Fibroblast of lung (primary cell): ENCODE measurements around the gene PCSK5. TPM values are rescaled to one million over a fixed set of nuclear protein-coding genes. Genes with fewer than 3 reads are reported as not detected.

Experiments
- DNase-seq, 2 donors: peaks; one replicate each; pipeline versions ENCODE4 v3.0.0 to v3.0.0-alpha.2; 2010; ENCODE audit warnings: low read depth in 2 of 2
- H2AFZ ChIP-seq: 2 replicates; pipeline ENCODE4 v1.5.1; 2012; ENCODE audit warnings: low read length, control low read depth, inconsistent platforms
- H3K27ac ChIP-seq: 2 replicates; pipeline ENCODE4 v1.5.1; 2011; ENCODE audit warnings: low read length, control low read depth; ENCODE audit not compliant: insufficient read depth
- H3K27me3 ChIP-seq: 2 replicates; pipeline ENCODE4 v1.5.1; 2011; ENCODE audit warnings: mild to moderate bottlenecking, low read length; ENCODE audit not compliant: control insufficient read depth, insufficient read depth
- H3K36me3 ChIP-seq: 2 replicates; pipeline ENCODE4 v1.5.1; 2011; ENCODE audit warnings: low read length; ENCODE audit not compliant: control insufficient read depth, insufficient read depth
- H3K4me1 ChIP-seq: 2 replicates; pipeline ENCODE4 v1.5.1; 2011; ENCODE audit warnings: low read length; ENCODE audit not compliant: control insufficient read depth, insufficient read depth; ENCODE audit errors: extremely low read depth
- H3K4me2 ChIP-seq: 2 replicates; pipeline ENCODE4 v1.5.1; 2011; ENCODE audit warnings: low read length, control low read depth; ENCODE audit not compliant: insufficient read depth; ENCODE audit errors: extremely low read depth
- H3K4me3 ChIP-seq, 4 experiments: fragments of 200-600 bp in 1 of 4; sonication (generic) in 1 of 4; replicated peaks in 1 of 4; 2 replicates each; pipeline ENCODE4 v1.5.1; 2011 to 2016; ENCODE audit warnings: low read length in 4 of 4, low read depth in 3 of 4, mild to moderate bottlenecking in 3 of 4, control low read depth in 2 of 4, inconsistent platforms in 1 of 4, mixed read lengths in 1 of 4; ENCODE audit not compliant: insufficient read depth in 1 of 4; ENCODE audit errors: control extremely low read depth in 1 of 4
- H3K79me2 ChIP-seq: 2 replicates; pipeline ENCODE4 v1.5.1; 2012; ENCODE audit warnings: mild to moderate bottlenecking, low read length, inconsistent platforms; ENCODE audit not compliant: control insufficient read depth, insufficient read depth
- H3K9ac ChIP-seq: 2 replicates; pipeline ENCODE4 v1.5.1; 2011; ENCODE audit warnings: mild to moderate bottlenecking, low read length, control low read depth; ENCODE audit not compliant: insufficient read depth
- H3K9me3 ChIP-seq: 2 replicates; pipeline ENCODE4 v1.5.1; 2012; ENCODE audit warnings: low read depth, low read length; ENCODE audit not compliant: control insufficient read depth, insufficient read depth
- H4K20me1 ChIP-seq: 2 replicates; pipeline ENCODE4 v1.5.1; 2011; ENCODE audit warnings: low read length; ENCODE audit not compliant: control insufficient read depth, insufficient read depth; ENCODE audit errors: extremely low read depth
- EZH2 ChIP-seq: IDR thresholded peaks from 2 replicates; pipeline ENCODE4 v1.5.1; 2012; ENCODE audit warnings: low read length, control low read depth, mild to moderate bottlenecking; ENCODE audit errors: missing control alignments
- polyA plus RNA-seq, 2 donors: library from polyadenylated mRNA; depleted of rRNA in 1 of 2; stranded (reverse) in 1 of 2; unstranded in 1 of 2; fragments of >200 nt; gene quantifications; 2 replicates each; pipeline ENCODE4 v1.2.1, GENCODE V29; 2011 to 2012; ENCODE audit warnings: missing spikeins in 1 of 2
- total RNA-seq: library from RNA; depleted of rRNA; stranded (reverse); fragments of >200 nt; gene quantifications from 2 replicates; pipeline ENCODE4 v1.2.1, GENCODE V29; 2014
- TF ChIP-seq, protein P1 (sequence below), 2 donors: IDR thresholded peaks in 1 of 2; conservative IDR thresholded peaks in 1 of 2; 1 replicate in 1 of 2; 2 replicates in 1 of 2; pipeline ENCODE4 v1.5.1; 2011 to 2012; ENCODE audit warnings: low read length in 2 of 2, control low read depth in 1 of 2, inconsistent platforms in 1 of 2, low read depth in 1 of 2, mild to moderate bottlenecking in 1 of 2

PCSK5 gene
- total and polyA plus RNA-seq, 2 donors (not counting 1 experiment from before 2014, with no cell fraction given), result 3.1 to 4.8 TPM

DNA sequence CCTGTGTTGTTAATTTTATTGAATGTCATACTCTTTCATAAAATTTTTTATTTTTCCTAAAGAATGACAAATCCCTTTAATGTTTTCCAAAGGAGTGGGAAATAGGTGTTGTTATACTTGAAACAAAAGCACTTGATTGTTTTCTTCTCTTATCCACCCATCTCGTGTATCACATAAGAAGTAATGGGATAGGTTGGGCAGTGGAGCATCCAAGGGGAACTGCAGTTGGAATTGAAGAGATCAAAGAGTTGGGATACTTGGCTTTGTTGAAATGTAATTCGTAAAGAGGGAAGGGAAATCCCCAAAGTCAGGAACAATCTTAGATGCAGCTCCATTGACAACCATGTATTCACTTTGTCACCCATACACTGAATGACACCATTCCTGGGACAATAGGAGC is 148.0 kb downstream of the PCSK5 start:
- Histone ChIP-seq H3K79me2 (no peaks in the 10 kb centered on the region), H3K4me2 (no peak overlapping the region), H4K20me1 (no peaks in the 10 kb centered on the region), H3K9me3 (no peaks in the 10 kb centered on the region), H2AFZ (no peak overlapping the region), H3K4me3 (no peak overlapping the region), H3K36me3 (no peaks in the 10 kb centered on the region), H3K27ac (no peak overlapping the region), H3K9ac (no peak overlapping the region), H3K27me3 (no peaks in the 10 kb centered on the region), H3K4me1 (no peaks in the 10 kb centered on the region)
- TF ChIP-seq, protein P1, sequence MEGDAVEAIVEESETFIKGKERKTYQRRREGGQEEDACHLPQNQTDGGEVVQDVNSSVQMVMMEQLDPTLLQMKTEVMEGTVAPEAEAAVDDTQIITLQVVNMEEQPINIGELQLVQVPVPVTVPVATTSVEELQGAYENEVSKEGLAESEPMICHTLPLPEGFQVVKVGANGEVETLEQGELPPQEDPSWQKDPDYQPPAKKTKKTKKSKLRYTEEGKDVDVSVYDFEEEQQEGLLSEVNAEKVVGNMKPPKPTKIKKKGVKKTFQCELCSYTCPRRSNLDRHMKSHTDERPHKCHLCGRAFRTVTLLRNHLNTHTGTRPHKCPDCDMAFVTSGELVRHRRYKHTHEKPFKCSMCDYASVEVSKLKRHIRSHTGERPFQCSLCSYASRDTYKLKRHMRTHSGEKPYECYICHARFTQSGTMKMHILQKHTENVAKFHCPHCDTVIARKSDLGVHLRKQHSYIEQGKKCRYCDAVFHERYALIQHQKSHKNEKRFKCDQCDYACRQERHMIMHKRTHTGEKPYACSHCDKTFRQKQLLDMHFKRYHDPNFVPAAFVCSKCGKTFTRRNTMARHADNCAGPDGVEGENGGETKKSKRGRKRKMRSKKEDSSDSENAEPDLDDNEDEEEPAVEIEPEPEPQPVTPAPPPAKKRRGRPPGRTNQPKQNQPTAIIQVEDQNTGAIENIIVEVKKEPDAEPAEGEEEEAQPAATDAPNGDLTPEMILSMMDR (conservative IDR thresholded peaks at IDR 0.05 in 1 of 2, IDR thresholded peaks at IDR 0.05 in 1 of 2; ENCODE audit: low read depth in 1 of 2, low read length in 2 of 2), result no peak
- no peak for TF ChIP-seq EZH2
- DNase-seq, result no peak

DNA sequence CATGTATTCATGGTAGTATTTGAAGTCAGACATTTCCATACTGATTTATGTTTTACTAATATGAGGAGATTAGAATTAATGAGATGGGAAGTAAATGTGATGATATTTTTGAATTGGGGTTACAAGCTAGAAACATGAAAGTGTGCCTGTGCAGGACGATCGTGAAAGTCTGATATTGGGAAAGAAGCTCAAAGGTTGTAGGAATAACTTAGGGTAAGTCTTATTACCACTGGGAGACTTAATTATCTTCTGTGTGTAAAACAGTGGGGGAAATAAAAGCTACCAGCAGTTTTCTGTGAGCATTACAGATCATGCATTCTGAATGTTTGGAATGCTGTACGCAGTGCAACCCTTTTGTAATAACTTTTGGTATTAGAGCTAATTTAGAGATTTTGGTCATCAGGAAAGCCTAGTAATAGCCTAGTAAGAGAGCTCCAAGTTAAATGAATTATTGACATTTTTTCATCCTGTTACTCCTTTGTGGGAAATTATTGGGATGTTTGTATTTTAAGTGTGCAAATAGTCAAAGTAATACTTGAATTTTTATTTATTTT is 153.9 kb downstream of the PCSK5 start:
- Histone ChIP-seq H3K9ac (no peak overlapping the region), H3K27me3 (no peaks in the 10 kb centered on the region), H3K27ac (no peak overlapping the region), H3K36me3 (no peaks in the 10 kb centered on the region), H3K4me3 (no peak overlapping the region), H3K4me1 (no peaks in the 10 kb centered on the region), H3K4me2 (no peak overlapping the region), H4K20me1 (no peaks in the 10 kb centered on the region), H3K9me3 (no peaks in the 10 kb centered on the region), H2AFZ (no peak overlapping the region), H3K79me2 (no peaks in the 10 kb centered on the region)
- TF ChIP-seq, protein P1 (conservative IDR thresholded peaks at IDR 0.05 in 1 of 2, IDR thresholded peaks at IDR 0.05 in 1 of 2; ENCODE audit: low read depth in 1 of 2, low read length in 2 of 2), result no peak
- no peak for TF ChIP-seq EZH2
- peak; percentile 30 to 80 for DNase-seq

DNA sequence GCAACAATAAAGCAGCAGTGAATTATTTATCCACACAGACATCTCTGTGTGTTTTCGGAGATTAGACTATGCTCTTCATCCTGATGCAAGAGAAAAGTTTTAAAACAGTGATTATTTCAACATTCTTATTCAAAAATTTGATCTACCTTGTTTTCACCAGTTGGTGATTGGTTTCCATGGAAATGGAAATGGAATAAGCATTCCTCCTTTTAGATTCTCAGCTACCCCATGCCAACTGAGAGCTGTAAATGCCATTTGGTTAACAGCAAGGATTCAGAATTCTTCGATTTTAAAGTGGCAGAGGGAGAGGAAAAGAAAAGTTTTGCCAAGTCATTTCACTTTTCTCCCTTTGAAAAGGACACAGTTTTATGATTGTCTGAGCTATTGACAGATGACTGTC is 154.7 kb downstream of the PCSK5 start:
- H3K4me1 ChIP-seq, result no peaks in the 10 kb centered on the region
- no peak overlapping the region for H3K27ac ChIP-seq
- no peaks in the 10 kb centered on the region for H3K27me3 ChIP-seq
- peak in 1 of 2 donors; percentile 4 for DNase-seq
- H3K36me3 ChIP-seq, result no peaks in the 10 kb centered on the region
- TF ChIP-seq, protein P1 (conservative IDR thresholded peaks at IDR 0.05 in 1 of 2, IDR thresholded peaks at IDR 0.05 in 1 of 2; ENCODE audit: low read depth in 1 of 2, low read length in 2 of 2), result no peak
- TF ChIP-seq EZH2, result no peak
- H3K4me2 ChIP-seq, result no peak overlapping the region
- H3K4me3 ChIP-seq, result no peak overlapping the region
- H3K9ac ChIP-seq, result no peak overlapping the region
- no peaks in the 10 kb centered on the region for H3K79me2 ChIP-seq
- no peaks in the 10 kb centered on the region for H4K20me1 ChIP-seq
- no peak overlapping the region for H2AFZ ChIP-seq
- no peaks in the 10 kb centered on the region for H3K9me3 ChIP-seq
